RPMI8226 (cell line): Measurements from ENCODE around the gene DYNC2H1.

Experiments
- DNase-seq: peaks from one replicate; pipeline ENCODE4 v3.0.0-alpha.2; 2015

DYNC2H1 gene

DNA sequence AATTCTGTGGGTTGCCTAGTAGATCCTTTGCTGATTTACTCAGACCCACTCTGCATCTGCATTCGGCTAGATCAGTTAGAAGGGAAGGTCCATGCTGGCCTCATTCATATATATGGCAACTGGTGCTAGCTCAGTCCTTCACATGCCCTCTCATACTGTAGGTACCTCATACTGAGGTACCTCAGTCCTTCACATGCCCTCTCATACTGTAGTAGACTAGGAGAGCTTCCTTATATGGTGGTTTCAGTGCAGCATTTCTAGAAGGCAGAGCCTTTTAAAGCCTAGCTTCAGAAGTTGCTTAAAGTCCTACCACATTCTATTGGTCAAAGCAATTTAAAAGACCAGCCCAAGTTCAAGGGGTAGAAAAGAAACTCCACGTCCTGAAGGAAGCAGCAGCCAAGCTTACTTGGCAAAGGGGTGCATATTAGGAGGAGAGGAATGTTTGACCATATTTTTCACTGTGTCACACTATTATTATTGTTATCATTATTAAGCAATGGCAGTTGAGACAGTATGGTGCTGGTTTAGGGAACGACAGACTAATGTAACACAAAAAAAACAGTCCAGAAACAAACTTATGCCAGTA, 356.4 kb downstream of the DYNC2H1 start:
- DNase-seq = no peak

- no peak for DNase-seq
Observed at GRCh38 chr11:103471546-103471945, 362.3 kb downstream of the DYNC2H1 start.

GRCh38 chr11:103476874-103477273, 367.6 kb downstream of the DYNC2H1 start:
- DNase-seq = no peak

DNA sequence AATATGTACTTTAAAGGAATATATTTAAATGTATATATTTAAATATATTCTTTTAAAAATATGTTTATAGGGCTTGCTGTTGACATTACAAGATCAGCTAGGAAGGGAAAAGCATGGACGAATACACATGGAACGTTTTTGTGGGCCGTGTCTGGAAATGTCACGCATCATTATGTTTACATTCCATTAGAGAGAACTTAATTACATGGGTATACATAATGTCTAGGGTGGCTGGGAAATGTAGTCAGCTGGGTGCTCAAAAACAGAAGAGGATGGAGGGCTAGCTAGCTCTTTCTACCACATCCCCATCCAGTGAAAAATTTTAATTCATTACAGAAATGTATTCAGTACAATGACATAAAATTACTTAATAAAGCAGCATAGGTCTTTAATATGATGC, 371.2 kb downstream of the DYNC2H1 start:
- no peak for DNase-seq

DNA sequence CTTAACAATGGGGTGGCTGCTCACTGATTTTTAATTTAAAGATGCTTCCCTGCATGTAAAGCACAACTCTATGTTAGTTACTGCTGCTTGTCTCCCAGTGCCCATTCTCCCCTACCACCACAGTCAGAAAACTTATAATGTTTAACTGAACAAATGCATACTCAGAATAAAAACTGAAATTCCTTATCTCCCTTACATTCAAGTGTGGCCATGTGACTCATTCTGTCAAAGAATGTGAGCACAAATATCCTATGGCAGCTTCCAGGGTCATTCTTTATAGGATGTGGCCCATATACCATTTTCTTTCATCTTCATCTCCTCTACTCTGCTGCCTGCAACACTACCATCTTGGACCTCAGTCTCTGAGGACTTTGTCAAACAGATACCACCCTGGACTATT, 374.8 kb downstream of the DYNC2H1 start:
- no peak for DNase-seq

DNA sequence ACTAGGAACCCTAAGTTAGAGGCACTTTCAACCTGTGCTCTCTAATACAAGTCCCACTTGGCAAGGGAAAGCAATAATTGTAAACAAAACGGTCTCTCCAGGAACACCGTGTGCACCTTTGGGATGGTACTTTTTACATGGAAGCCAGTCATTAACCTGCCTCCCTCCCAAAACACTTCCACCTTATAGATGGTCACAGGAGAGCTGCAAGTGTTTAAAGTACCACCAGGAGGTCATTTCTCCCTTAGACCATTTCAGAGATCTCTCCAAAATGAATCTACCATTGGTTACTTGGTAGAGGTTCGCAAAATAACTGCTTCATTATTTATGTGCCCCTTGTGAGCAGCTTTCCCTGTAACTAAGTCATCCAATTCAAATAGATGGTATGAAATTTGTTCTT, 375.3 kb downstream of the DYNC2H1 start:
- DNase-seq = no peak

- no peak for DNase-seq
Observed at GRCh38 chr11:103486604-103487003, 377.4 kb downstream of the DYNC2H1 start.

DNA sequence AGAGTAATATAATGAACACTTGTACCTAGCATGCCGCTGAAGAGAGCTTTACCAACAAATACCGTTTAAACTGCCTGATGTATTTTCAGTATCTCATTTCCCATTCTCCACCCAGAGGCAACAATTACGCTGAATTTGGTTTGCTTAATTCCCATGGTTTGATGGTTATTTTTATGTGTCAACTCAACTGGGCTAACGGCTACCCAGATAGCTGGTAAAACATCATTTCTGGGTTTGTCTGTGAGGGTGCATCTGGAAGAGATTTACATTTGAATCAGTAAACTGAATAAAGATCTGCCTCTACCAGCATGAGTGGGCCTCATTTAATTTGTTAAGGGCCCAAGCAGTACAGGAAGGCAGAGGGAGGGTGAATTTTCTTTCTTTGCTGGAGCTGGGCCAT, 377.9 kb downstream of the DYNC2H1 start:
- no peak for DNase-seq

GRCh38 chr11:103488031-103488461, 378.8 kb downstream of the DYNC2H1 start:
- DNase-seq = no peak

DNA sequence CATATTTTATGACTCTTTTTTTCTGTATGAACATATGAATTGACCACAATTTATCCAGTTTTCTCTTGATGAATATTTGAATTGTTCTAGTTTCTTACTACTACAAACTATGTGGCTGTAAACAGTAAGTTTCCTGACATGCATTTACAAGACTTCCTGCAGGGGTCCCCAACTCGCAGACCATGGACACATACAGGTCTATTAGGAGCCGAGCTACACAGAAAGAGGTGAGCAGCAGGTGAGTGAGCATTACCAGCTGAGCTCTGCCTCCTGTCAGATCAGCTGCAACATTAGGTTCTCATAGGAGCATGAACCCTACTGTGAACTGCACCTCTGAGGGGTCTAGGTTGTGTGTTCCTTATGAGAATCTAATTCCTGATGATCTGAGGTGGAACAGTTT, 379.4 kb downstream of the DYNC2H1 start:
- DNase-seq = no peak

GRCh38 chr11:103491777-103492176, 382.6 kb downstream of the DYNC2H1 start:
- DNase-seq = no peak

- DNase-seq = no peak
Observed at GRCh38 chr11:103494491-103494890, 385.3 kb downstream of the DYNC2H1 start.

DNA sequence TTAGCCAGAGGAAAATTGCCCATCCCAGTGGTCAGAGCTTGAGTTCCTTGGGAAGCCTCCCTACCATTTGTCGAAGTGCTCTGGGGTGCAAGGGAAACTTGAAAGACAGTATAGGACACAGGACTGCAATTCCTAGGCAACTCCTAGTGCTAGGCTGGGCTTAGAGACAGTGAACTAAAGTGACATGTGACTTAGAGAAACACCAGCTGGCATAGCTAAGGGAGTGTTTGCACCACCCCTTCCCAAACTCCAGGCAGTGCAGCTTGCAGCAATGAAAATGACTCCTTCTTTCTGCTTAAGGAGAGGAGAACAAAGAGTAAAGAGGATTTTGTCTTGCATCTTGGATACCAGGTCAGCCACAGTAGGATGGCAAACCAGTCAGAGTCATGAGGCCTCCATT, 388.0 kb downstream of the DYNC2H1 start:
- no peak for DNase-seq

- no peak for DNase-seq
Observed at GRCh38 chr11:103499710-103500340, 390.6 kb downstream of the DYNC2H1 start.

DNA sequence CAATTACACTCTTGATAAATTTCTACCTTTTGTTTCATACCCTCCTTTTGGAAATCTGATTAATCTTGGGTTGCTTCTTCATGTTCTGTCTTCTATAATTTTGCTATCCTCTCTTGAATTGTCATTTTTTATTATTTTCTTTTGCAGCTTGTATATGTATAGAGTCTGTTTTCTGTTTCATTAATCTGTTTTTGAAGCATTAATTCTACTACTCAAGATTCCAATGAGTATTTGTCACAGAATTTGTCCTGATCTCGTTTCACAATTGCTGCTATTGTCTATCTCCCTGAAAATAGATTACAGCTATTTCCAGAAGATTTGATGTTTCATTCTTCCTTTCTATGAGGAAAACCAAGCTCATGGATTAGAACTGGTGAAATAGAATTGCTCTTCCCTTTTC, 406.1 kb downstream of the DYNC2H1 start:
- DNase-seq = no peak

- DNase-seq = no peak
Observed at GRCh38 chr11:103520792-103521191, 411.6 kb downstream of the DYNC2H1 start.

DNA sequence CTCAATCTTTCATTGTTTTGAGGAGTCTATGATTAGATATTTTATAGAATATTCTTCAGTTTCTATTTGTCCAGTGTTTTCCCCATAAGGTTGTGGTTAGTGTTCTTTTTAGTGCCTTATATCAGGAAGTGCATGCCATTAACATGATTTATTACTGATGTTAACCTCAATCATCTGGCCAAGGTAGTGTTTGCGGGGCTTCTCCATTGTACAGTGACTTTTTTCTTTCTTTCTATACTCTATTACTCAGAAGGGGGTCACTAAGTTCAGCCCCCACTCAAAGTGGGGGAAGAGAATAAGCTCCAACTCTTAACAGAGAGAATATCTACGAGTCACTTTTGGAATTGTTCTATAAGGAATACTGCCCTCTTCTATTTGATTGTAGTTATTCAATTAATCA, 415.8 kb downstream of the DYNC2H1 start:
- no peak for DNase-seq

DNA sequence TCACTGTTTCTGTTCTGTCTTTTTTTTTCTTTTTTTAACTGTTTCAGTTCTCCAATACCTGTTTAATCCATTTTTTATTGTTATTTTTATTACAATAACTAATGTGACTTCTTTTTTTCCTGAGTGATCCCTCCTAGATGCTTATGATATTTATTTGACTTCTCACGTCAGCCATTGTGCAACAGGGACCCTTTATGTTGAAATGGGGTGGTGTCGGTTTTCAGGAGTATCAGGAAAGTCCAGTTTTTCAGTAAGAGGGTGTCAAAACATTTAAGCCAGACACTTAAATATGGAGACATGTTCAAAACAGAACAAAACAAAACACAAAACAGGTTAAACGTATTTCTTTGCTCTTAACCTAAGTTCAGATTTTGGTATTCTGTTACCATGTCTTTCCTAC, 418.8 kb downstream of the DYNC2H1 start:
- no peak for DNase-seq

- no peak for DNase-seq
Observed at GRCh38 chr11:103528596-103528995, 419.4 kb downstream of the DYNC2H1 start.

- DNase-seq = no peak
Observed at GRCh38 chr11:103529181-103529684, 420.0 kb downstream of the DYNC2H1 start.
